ENCODE data around the gene SMAD2. TPM values are rescaled to one million over a fixed set of nuclear protein-coding genes. Genes with fewer than 3 reads are reported as not detected.
"Not testable (repeated sequence)": the region's sequence is repeated elsewhere in the genome, so short reads cannot be mapped to it uniquely, and the experiment has no call there.

Gene SMAD2
- total and polyA plus RNA-seq, 9 of the 15 experiments (the other 6 are each of a cell fraction or from before 2014, with no cell fraction given) = 9.2 to 49.6 (median 33.7) TPM

DNA sequence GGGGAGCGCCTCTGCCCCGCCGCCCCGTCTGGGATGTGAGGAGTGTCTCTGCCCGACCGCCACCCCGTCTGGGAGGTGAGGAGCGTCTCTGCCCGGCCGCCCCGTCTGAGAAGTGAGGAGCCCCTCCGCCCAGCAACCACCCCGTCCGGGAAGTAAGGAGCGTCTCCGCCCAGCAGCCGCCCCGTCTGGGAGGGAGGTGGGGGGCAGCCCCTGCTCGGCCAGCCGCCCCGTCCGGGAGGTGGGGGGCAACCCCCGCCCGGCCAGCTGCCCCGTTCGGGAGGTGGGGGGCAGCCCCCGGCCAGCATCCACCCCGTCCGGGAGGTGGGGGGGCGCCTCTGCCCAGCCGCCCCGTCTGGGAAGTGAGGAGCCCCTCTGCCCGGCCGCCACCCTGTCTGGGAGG, 102.4 kb downstream of the SMAD2 start:
- FAIRE-seq; H3K4me3 ChIP-seq; BruUV-seq (replicated peaks); DNase-seq (ENCODE audit: extremely low read depth in 1 of 4, low spot score in 3 of 4); in situ Hi-C loops (cut with MboI); intact Hi-C loops (cut with micrococcal nuclease); ATAC-seq; H3K27ac ChIP-seq (ENCODE audit: extremely low read depth, low read depth, low read length); POLR2A ChIA-PET; H4K20me1 ChIP-seq (replicated peaks; ENCODE audit: control insufficient read depth, insufficient read depth, low read length); H3K79me2 ChIP-seq (ENCODE audit: control insufficient read depth, insufficient read depth, low read length); H3K4me2 ChIP-seq (ENCODE audit: insufficient read depth, low read length); H2AFZ ChIP-seq (ENCODE audit: low read depth, low read length); H3K4me1 ChIP-seq (replicated peaks in 1 of 2; ENCODE audit: control insufficient read depth in 2 of 2, insufficient read depth in 2 of 2, low read length in 2 of 2); H3K36me3 ChIP-seq (ENCODE audit: control insufficient read depth, insufficient read depth, low read length); H3K27me3 ChIP-seq (ENCODE audit: control insufficient read depth in 2 of 2, insufficient read depth in 2 of 2, low read length in 2 of 2); H3K9me3 ChIP-seq (replicated peaks; ENCODE audit: control insufficient read depth, insufficient read depth, low read depth, low read length); CTCF ChIA-PET (ENCODE audit: low intra/inter-chr PET ratio); H3K9ac ChIP-seq (ENCODE audit: insufficient read depth in 1 of 2, low read depth in 2 of 2, low read length in 2 of 2); H3K9me1 ChIP-seq (ENCODE audit: control insufficient read depth, insufficient read depth, low read length): not testable (repeated sequence)
- WGBS (ENCODE audit: insufficient coverage, low coverage, missing lambda C conversion rate) = no CpG with 5 or more reads among the region's 34 CpGs

DNA sequence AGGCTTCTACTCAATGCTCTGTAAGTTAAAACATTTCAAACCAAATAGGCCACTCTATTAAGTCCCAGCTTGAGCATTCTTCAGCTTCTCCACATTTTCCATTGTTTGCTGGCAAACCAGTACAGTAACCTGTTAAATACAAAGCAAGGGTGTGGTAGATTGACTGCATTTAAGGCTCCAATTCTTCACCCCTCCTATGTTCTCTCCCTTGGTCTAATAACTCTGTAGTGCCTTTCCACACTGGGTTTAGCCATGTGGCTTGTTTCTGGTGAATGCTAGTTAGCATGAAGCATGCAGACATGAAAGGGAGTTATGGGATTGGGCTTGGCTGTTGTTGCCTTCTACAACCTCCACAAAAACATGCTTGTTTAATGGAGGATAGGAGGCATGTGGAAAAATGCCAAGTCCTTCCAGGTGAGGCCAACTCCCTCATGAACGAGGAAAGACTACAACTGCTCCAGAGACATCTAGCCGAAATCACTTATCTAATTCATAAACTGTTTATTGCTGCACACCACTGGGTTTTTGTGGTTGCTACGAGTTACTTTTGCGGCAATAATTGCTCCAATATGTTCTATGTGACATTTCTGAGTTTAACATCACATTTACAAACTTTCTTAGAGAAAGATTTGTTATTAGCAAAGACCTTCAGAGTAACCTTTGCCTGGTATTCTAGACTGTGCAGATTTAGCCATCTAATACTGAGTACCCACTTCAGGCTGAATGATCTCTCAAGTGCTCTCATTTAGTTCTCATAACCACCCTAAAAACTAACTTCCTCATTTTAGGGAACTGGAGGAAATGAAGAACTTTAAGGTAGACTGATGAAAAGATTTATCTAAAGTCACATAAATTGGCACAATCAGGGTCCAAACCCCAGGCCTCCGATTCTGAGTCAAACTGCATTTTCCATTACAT, 104.0 kb downstream of the SMAD2 start:
- ChIA-PET CTCF (ENCODE audit: low intra/inter-chr PET ratio) (no interaction called here), POLR2A (no interaction called here)
- BruUV-seq (replicated peaks) = no TSS peak
- Histone ChIP-seq H3K36me3 (ENCODE audit: control insufficient read depth, insufficient read depth, low read length) (no peaks in the 10 kb centered on the region), H3K79me2 (ENCODE audit: control insufficient read depth, insufficient read depth, low read length) (no peaks in the 10 kb centered on the region), H4K20me1 (replicated peaks; ENCODE audit: control insufficient read depth, insufficient read depth, low read length) (no peaks in the 10 kb centered on the region), H3K4me1 (replicated peaks in 1 of 2; ENCODE audit: control insufficient read depth in 2 of 2, insufficient read depth in 2 of 2, low read length in 2 of 2) (no peaks in the 10 kb centered on the region), H3K9ac (ENCODE audit: insufficient read depth in 1 of 2, low read depth in 2 of 2, low read length in 2 of 2) (no peak overlapping the region), H3K9me3 (replicated peaks; ENCODE audit: control insufficient read depth, insufficient read depth, low read depth, low read length) (no peaks in the 10 kb centered on the region), H3K9me1 (ENCODE audit: control insufficient read depth, insufficient read depth, low read length) (no peaks in the 10 kb centered on the region), H3K27me3 (ENCODE audit: control insufficient read depth in 2 of 2, insufficient read depth in 2 of 2, low read length in 2 of 2) (no peaks in the 10 kb centered on the region), H3K4me3 (no peak overlapping the region), H3K4me2 (ENCODE audit: insufficient read depth, low read length) (no peak overlapping the region), H2AFZ (ENCODE audit: low read depth, low read length) (no peak overlapping the region), H3K27ac (ENCODE audit: extremely low read depth, low read depth, low read length) (no peak overlapping the region)
- TF ChIP-seq MXD1 (CRISPR knock-in tag; IDR thresholded peaks at IDR 0.05; ENCODE audit: borderline replicate concordance, poor library complexity, severe bottlenecking) = no peak
- no peak for TF ChIP-seq GATA2 (CRISPR knock-in tag; IDR thresholded peaks at IDR 0.05)
- TF ChIP-seq ZFP30 (CRISPR knock-in tag; IDR thresholded peaks at IDR 0.05; ENCODE audit: borderline replicate concordance) = no peak
- TF ChIP-seq, protein P1, sequence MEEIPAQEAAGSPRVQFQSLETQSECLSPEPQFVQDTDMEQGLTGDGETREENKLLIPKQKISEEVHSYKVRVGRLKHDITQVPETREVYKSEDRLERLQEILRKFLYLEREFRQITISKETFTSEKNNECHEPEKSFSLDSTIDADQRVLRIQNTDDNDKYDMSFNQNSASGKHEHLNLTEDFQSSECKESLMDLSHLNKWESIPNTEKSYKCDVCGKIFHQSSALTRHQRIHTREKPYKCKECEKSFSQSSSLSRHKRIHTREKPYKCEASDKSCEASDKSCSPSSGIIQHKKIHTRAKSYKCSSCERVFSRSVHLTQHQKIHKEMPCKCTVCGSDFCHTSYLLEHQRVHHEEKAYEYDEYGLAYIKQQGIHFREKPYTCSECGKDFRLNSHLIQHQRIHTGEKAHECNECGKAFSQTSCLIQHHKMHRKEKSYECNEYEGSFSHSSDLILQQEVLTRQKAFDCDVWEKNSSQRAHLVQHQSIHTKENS (CRISPR knock-in tag; IDR thresholded peaks at IDR 0.05) = no peak
- no peak for TF ChIP-seq IRF2 (CRISPR knock-in tag; IDR thresholded peaks at IDR 0.05)
- TF ChIP-seq KLF16 (IDR thresholded peaks at IDR 0.05) = no peak
- TF ChIP-seq KAT2B (IDR thresholded peaks at IDR 0.05; ENCODE audit: low read depth, low read length) = no peak
- TF ChIP-seq MCM5 (IDR thresholded peaks at IDR 0.05; ENCODE audit: low read depth) = no peak
- no peak for TF ChIP-seq NKRF (IDR thresholded peaks at IDR 0.05; ENCODE audit: borderline replicate concordance)
- no peak for TF ChIP-seq ZNF444 (CRISPR knock-in tag; IDR thresholded peaks at IDR 0.05)
- DNase-seq (ENCODE audit: extremely low read depth in 1 of 4, low spot score in 3 of 4) = no peak
- FAIRE-seq = no peak
- no peak for ATAC-seq
- in situ Hi-C loops (cut with MboI) (no loop called here), intact Hi-C loops (cut with micrococcal nuclease) (no loop called here)
- WGBS (ENCODE audit: insufficient coverage, low coverage, missing lambda C conversion rate) = 78% methylated on average over 5 of the region's 5 CpGs
